Measurements from ENCODE around the gene FAM111A.
A peak's percentile ranks its signal among the peaks of the same experiment; 100 is the strongest.
"Not testable (repeated sequence)": the region's sequence is repeated elsewhere in the genome, so short reads cannot be mapped to it uniquely, and the experiment has no call there.

The FAM111A gene, protein sequence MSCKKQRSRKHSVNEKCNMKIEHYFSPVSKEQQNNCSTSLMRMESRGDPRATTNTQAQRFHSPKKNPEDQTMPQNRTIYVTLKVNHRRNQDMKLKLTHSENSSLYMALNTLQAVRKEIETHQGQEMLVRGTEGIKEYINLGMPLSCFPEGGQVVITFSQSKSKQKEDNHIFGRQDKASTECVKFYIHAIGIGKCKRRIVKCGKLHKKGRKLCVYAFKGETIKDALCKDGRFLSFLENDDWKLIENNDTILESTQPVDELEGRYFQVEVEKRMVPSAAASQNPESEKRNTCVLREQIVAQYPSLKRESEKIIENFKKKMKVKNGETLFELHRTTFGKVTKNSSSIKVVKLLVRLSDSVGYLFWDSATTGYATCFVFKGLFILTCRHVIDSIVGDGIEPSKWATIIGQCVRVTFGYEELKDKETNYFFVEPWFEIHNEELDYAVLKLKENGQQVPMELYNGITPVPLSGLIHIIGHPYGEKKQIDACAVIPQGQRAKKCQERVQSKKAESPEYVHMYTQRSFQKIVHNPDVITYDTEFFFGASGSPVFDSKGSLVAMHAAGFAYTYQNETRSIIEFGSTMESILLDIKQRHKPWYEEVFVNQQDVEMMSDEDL

DNA sequence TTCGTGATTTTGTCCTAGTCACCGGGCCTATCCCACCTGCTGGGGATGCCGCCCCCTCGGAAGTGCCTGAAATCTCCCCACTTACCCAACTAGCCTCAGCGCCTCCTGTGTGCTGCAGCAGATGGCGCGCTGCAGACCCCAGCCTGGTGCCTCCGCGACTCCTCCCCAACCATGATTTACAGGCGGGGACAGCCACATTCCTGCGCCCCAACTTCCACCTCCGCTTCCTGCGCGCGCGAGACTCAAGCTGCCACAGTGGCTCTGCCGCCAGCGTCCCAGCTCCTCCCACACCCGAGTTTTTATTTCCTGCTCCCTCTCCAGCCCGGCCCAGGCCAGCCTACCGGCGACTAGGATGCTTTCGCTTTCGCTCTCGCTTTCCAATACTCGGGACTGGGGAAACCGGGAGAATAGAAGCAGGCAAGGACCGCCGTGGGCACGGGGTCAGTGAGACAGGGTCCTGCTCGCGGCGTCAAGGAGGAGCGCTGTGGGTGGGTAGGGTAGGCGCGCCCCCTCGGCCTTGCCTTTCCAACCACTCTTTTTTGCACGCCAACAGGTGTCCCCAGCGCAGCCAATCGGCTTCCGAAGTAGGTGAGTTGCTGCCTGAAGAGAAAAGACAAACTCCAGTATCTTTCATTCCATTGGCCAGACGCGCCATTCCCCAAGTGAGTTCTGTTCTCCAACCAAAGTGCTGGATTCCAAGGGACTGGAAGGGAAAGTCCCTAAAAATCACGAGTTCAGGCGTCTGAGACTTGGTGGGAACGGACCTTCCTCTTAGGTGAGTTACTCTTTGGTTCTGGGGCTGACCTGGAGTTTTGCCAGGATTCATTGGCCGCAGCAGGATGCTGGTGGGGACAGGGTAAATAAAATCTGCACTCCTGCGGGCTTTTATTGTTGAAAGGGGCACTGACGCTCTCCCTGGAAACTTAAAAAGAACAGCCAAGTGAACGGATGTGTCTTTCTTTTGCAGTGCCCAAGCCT is at the start of gene FAM111A:
Gene FAM111A, plus strand, starts transcription at position 327 of the 978 bp plus-strand sequence. CDS start 6,017 bp downstream, outside the sequence.
- peak; percentile 79 for DNase-seq

DNA sequence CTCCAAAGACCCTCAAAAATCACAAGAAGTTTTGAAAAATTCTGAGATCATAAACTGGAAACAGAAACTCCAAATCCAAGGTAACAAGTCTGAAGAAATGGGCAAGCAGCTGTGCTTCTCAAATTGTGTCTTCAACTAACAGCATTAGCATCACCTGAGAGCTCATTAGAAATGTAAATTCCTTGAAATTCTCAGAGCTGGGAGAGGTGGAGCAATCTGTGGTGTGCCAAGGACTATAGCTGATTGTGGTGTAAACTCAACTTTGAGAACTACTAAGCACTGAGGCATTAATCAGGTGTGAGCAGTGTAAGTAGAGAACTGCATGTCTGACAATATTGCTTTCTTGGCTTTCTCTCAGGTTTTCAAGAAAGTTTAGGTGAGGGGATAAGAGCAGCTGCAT is 49.1 kb upstream of the FAM111A start:
- not testable (repeated sequence) for DNase-seq

DNA sequence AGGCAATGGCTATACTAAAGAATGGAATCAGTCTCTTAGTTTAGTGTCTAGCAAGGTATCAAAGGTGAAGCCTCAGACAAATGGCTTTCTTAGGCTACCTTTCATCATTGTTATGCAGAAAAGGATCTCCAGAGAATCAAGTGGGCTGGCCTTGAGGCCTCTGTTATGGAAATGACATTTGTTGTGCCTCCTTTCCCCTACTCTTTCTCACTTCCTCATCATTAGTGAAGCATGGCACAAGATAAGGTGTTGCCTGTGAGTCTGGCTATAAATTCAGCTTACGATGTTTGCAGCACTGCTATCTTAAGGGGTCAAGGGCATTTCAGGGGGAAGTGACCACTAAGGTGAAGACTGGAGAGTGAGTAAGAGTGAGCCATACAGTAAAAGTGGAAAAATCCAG is 47.4 kb upstream of the FAM111A start:
- not testable (repeated sequence) for DNase-seq

DNA sequence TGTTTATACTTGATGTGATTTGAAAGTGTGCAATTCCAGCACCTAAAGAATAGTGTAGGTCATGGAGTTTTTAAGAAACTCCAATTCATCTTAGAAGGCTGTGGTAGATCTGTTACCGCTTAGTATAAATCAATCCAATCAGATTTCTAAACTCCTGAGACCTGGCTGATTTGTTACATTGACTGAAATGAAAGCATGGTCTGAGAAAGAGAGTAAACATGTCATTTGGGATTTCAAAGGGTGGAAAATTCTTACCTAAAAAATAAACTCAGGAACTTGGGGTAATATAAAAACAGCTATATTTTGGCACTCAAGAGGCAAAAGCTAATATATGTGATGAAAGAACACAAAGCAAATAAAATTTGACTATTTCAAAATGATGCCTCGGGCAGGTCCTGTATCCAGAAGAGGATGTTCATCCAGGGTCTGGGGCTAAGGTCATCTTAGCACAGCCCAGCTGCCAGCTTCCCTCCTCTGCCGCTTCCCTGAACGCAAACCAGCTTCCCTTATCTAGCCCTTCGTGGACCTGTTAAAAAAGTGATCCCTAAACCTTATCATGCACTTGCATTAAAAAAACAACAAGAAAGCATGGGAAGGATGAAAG is 46.6 kb upstream of the FAM111A start:
- not testable (repeated sequence) for DNase-seq

DNA sequence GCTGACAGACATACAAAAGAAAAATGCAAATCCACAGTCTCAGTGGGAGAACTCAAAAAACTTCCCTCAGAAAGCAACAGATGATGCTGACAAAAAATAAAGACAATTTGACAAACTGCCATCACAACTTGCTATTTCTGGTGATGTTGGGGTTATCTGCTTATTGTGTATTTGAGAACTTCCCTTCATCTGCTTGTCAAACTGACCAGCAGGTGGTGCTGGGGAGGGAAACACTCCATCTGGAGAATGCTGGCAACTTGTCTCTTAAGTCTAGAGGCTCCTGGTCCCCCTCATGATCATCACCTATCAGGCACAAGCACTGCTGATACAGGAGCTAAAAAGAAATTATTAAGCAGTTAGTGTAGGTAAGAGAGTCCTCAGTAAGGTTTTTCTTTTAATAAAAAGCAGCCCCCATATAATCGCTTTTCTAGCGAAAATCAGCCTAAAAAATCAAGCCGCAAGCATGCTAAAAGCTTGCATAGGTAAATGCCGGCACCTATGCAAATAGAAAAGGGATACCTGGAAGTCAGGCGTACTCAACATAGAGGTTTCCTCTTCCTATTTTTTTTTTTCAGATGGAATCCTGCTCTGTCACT is 45.4 kb upstream of the FAM111A start:
- DNase-seq = no peak

DNA sequence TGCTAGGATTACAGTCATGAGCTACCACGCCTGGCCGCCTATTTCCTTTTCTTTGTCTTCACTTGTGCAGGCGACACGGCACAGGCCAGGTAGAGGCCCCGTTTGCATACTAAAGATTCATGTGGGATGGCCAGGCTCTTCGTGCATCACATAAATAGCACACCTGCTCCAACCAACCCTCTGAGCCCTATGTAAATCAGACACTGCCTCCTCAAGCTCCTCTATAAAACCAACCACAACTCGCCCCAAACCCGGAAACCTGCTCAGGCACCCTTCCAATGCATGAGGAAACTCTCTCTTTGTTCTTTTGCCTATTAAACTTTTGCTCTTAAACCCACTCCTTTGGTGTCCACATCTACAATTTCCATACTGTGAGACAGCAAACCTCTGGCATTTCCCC is 44.7 kb upstream of the FAM111A start:
- DNase-seq = not testable (repeated sequence)

DNA sequence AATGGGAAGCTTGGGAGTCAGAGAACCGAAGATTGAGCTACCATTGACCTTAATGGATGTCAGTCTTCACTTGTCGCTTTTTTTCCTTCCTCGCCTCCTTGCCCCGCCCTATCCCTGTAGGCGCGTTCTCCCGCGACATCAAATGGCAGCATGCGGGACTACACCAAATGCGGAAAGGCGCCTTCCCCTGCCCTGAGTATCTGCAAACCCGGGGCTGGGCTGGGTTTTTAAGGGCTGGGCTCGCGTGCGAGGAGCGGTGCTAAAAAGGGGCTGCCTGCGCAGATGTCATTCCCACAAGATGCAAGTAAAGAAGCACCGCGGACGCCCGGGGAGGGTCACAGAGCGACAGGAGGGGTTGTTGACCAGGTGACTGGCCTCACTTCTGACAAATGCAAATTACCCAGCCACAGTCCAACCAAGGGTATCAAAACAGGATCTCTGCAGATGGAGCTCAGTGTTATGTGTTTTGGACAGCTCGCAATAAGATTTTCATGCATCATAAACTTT is 40.3 kb upstream of the FAM111A start:
- peak; percentile 64 for DNase-seq

DNA sequence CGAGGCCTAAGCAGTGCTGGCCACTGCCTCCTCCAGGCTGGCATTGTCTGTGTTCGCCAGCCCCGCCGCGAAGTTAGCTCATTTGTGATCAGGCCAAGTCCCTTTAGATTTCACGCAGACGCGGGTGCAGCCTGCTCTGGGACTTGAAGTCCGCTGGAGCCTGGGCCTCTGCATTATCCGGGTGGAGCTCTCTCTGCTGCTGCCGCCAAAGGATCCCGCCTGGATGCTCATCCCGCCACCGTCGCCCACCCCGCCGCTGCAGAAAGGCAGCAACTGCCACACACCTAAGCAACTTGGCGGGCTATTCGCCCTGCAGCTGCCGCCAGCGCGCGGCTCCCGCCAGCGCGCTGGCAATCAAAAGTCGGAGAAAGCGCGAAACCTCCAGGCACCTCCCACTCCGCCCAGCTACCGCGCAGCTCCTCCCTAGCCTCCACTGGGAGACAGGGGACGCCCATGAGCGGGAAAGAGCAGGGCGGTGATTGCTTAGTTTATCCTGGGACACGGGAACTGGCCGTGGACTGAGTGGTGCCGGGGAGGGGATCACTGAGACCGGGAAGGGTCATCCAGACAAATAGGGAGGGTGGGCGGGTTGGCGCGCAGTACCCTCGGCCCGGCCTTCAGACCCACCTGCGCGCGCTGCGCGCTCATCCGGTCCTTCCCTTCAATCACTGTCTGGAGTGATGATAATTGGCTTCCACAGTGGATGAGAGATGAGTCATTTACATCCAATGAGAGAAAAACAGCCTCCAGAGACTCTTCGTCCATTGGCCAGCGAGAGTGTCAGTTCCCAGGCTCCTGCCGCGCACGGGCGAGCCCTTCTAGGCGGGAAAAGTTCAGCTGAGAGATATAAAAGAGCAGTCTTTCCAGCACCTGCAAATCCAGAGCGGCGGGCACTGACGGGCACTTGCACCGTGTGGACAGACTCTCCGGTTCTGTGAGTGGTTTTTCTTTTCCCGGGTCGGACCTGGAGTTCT is 36.0 kb upstream of the FAM111A start, which contains the start of gene FAM111B:
Gene FAM111B, plus strand, starts transcription at position 875 of the 974 bp plus-strand sequence. CDS start 2,389 bp downstream, outside the sequence.
- peak; percentile 83 for DNase-seq

DNA sequence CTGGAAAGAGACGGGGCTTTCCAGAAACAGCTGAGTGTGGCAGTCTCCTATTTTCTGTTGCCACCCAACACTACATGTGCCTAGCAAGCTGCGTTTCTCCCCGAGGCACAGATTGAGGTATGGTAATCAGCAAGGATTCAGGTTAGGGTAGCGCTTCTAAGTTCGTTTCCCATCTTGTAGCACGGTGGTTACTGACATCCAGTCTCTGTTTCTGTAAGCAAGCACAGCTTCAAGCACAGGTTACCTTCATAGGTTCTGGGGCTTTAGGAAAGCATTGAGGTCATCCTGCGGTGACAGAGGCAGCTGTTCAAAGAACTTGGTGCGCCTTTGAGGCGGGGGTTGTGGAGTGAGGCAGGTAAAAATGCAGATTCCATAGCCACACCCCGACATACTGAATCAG is 34.9 kb upstream of the FAM111A start:
- DNase-seq = not testable (repeated sequence)

DNA sequence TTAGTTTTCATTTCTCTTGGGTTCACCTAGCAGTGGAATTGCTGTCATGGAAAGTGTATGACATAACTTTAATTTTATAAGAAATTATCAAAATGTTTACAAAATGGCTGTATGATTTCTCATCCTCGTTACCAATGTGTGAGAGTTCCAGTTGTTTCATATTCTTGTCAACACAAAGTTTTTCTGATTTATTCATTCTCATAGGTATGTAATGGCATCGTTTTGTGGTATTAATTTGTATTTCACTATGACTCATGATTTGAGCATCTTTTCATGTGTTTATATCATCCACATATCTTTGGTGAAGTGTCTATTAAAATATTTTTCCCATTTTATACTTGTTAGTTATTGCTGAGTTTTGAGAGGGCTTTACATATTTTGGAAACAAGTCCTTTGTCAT is 30.2 kb upstream of the FAM111A start:
- DNase-seq = no peak

DNA sequence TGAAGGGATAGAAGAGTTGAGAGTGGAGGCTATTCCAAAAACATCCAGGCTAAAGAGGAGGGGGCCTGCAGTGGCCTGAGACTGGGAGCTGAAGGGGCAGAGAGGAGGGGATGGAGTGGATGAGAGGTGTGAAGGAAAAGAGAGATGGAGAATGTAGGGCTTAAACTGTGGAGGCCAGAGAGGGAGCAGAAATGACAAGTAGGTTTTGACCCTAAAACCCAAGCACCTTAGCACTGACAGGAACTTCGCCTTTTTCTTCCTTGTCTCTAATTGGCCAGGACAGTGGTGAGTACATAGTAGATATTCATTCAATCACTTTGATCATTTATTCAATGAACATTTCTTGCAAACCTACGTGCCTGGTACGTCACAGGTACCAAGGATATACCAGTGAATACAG is 28.3 kb upstream of the FAM111A start:
- no peak for DNase-seq

DNA sequence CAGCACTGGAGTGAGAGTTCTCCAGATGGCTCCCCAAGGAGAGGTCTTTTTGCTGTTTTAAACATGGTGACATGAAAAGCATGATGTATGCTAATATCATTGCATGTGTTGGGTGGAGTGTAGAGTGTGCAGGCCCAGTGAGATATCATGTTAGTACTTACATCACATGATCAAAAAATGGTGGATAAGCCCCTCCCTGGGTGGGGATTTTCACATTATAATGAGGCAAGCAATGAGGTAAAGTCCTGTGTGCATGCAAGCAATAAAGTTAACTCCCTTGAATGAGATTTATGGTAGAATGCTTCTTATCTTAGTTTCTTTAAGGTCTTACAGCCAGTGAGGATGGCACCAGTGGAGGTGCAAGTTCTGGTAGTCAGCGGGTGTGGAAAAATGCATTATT is 27.1 kb upstream of the FAM111A start:
- no peak for DNase-seq

DNA sequence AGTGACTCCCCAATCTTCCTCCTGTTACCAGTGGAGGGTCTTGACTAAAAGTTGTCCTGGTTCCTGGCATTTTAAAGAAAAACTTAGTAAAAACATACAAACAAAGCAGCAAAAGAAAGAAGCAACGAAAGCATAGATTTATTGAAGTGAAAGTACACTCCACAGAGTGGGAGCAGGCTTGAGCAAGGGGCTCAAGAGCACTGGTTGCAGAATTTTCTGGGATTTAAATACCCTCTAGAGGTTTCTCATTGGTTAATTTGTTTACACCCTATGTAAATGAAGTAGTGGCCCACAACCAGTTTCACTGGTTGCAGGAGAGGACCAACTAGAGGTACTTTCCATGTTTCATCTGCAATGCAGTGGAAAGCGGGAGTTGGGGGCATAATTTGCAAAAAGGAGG is 24.9 kb upstream of the FAM111A start:
- no peak for DNase-seq

DNA sequence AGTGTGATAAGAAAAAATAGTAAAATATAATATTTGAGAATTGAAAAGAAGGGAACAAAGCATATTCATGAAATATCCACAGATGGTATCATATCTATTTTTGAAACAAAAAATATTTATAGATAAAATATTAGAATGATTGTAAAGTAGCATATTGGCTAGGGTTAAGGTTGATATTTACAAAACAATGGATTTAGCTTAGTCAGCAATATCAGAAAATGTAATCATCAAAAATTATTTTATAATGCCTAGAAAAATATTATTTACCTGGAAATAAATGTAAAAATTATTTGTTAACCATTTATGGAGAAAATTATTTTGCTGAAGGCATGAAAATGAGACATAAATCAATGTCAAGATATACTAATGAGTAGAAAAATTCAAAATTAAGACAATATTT is 22.8 kb upstream of the FAM111A start:
- no peak for DNase-seq

DNA sequence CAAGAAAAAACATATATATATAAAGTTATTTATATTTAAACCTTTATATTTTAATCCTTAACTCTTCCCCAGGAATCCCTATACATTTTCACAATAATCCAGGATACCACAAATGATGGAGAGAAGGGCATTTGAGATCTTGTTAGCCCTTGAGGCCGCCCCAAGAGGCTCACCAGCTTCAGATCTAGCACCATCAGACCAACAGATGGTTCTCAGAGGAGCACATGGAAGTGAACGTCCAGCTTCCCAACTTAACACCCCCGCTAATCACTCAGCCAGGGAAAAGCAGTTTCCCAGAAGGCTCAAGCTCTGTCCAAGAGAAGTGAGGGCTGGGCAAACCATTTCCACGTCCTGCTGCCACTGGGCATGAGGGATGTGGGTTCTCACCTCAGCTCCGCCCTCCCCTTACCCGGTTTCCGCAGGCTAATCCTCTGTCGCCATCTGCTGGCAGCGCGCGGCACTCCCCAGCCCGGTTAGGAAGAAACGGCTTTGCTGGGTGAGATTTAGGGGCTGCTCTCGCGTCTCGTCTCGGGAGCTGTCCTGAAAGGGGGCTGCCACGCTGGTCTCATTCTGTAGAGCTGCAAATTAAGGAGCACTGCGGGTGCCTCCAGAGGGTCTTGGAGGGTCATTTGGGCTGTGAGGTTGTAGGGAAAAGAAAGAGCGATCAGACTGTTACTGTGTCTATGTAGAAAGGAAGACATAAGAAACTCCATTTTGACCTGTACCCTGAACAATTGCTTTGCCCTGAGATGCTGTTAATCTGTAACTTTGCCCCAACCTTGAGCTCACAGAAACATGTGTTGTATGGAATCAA is 6.8 kb upstream of the FAM111A start:
- peak; percentile 58 for DNase-seq

DNA sequence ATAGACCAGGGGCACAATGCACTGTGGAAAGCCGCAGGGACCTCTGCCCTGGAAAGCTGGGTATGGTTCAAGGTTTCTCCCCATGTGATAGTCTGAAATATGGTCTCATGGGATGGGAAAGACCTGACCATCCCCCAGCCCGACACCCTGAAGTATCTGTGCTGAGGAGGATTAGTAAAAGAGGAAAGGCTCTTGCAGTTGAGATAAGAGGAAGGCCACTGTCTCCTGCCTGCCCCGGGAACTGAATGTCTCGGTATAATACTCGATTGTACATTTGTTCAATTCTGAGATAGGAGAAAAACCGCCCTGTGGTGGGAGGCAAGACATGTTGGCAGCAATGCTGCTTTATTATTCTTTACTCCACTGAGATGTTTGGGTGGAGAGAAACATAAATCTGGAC is 6.1 kb upstream of the FAM111A start:
- not testable (repeated sequence) for DNase-seq

DNA sequence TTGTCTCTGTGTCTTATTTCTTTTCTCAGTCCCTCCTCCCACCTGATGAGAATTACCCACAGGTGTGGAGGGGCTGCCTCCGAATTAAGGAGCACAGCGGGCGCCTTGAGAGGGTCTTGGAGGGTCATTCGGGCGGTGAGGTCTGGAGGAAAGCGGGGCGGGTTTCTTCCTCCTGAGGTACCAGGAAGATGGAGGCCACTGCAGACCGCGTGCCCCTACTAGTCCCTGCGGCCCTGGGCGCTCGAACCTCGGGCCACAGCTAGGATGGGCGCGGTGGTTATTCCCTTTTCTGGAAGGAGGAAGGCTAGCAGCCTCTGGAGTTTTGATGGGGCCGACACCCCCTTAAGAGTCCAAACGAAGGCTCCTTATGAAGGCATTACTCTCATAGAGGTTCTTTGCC is 5.5 kb upstream of the FAM111A start:
- no peak for DNase-seq

DNA sequence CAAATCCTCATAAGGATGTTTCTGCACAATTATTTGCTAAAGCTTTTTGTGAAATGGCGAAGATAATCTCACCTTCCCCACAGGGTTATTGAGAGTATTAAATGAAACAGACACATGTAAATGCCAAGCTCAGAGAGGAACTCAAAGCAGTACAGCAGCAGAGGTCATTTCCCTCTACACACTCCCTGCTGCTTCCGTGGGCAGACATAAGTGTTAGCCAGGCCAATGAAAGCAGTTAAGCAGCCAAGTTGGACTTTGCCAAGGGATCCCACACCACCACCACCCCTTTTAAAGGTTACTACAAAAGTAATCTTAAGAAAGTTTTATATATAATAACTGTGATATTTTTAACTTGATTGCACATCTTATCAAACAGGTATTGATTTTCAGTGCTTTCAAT is 4.0 kb upstream of the FAM111A start:
- no peak for DNase-seq

DNA sequence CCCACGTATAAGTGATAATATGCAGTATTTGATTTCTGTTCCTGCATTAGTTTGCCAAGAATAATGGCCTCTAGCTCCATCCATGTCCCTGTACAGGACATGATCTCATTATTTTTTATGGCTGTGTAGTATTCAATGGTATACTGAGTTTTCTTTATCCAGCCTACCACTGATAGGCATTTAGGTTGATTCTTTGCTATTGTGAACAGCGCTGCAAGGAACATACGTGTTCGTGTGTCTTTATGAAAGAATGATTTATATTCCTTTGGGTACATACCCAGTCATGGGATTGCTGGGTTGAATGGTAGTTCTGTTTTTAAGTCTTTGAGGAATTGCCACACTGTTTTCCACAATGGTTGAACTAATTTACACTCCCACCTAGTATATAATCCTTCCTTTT is 1.5 kb upstream of the FAM111A start:
- DNase-seq = no peak

All from 8988T (cell line).